KOPT-K1 (cell line): ENCODE results near the gene ZDHHC14.

Experiments
- H3K27ac ChIP-seq: fragments of 200-600 bp; sonication (generic); 2 replicates; pipeline ENCODE4 v1.5.1; 2016; ENCODE audit warnings: antibody characterized with exemption, mild to moderate bottlenecking, low read depth, low read length; ENCODE audit not compliant: poor library complexity, severe bottlenecking
- H3K36me3 ChIP-seq: fragments of 200-600 bp; sonication (generic); 2 replicates; pipeline ENCODE4 v1.5.1; 2017; ENCODE audit warnings: antibody characterized with exemption, mild to moderate bottlenecking, low read length, moderate library complexity; ENCODE audit not compliant: insufficient read depth
- H3K9me3 ChIP-seq: fragments of 200-600 bp; sonication (generic); 2 replicates; pipeline ENCODE4 v1.5.1; 2017; ENCODE audit warnings: antibody characterized with exemption, low read length, mild to moderate bottlenecking; ENCODE audit not compliant: insufficient read depth, poor library complexity, severe bottlenecking

Gene ZDHHC14

GRCh38 chr6:157631838-157632614, 251.0 kb downstream of the ZDHHC14 start:
- no peak overlapping the region for H3K27ac ChIP-seq

DNA sequence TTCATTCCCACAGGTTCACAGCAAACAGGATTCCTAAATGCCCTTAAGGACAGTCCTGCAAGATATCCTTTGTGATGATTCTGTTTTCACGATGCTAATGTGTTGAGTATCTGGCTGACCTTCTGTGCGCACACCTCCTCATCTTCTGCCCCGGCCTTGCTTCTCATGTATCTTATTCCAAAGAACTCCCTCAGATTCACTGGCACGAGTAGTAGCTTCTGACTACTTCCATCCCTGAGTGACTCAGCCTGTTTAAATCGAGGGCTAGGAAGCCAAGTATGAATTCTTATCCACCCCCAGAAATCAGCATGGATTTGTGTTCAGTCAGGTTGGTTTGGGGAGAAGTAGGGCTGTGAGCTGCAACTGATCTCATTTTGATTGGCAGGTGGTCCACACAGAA, 251.8 kb downstream of the ZDHHC14 start:
- H3K27ac ChIP-seq, result no peak overlapping the region
- no peaks in the 10 kb centered on the region for H3K9me3 ChIP-seq
- no peaks in the 10 kb centered on the region for H3K36me3 ChIP-seq

More at GRCh38 chr6:157631838-157632614, 251.0 kb downstream of the ZDHHC14 start:
- H3K9me3 ChIP-seq, result no peaks in the 10 kb centered on the region
- no peaks in the 10 kb centered on the region for H3K36me3 ChIP-seq

GRCh38 chr6:157634546-157634945, 253.6 kb downstream of the ZDHHC14 start:
- H3K36me3 ChIP-seq, result no peaks in the 10 kb centered on the region
- H3K9me3 ChIP-seq, result no peaks in the 10 kb centered on the region
- H3K27ac ChIP-seq, result no peak overlapping the region

DNA sequence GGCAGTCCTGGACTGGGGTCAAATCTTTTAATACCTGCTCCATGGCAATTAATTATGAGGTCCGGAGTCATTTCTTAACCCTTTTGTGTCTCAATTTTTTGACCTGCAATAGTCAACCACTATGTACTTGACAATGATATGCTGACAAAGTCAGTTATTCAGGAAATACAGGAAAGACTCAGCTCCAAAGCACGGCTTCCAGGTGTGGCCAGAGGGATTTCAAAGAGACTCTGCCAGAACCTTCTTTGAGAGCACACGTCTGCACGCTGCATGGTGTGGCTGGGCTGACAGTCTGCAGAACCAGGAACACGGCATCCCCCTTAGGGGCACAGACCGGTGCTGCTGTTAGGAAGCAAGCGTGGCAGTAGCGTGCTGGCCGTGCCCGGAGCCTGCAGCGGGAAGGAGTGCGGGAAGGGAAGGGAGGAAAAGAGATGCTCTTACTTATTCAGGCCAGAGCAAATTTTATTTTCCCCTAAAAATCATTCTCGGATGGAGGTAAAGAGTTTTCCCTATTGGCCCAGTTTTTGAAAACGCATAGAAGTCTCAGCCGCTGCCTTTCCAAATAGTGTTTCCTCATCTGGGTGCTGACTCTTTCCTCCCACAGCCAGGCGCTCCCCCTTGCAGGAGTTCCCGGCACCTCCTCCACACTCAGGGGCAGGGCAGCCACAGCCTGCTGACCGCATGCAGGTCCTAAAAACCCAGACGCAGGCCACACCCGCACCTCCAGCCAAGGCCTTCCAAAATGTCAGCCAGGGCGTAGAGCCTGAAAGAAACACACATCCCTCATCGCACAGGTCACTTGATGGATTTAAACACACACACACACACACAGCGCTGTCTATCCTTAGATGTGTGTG, 254.6 kb downstream of the ZDHHC14 start:
- Histone ChIP-seq H3K9me3 (no peaks in the 10 kb centered on the region), H3K27ac (no peak overlapping the region), H3K36me3 (no peaks in the 10 kb centered on the region)

- H3K36me3 ChIP-seq, result no peaks in the 10 kb centered on the region
- no peak overlapping the region for H3K27ac ChIP-seq
- H3K9me3 ChIP-seq, result no peaks in the 10 kb centered on the region
Measured at GRCh38 chr6:157637516-157637915, 256.5 kb downstream of the ZDHHC14 start.

- no peak overlapping the region for H3K27ac ChIP-seq
- no peaks in the 10 kb centered on the region for H3K9me3 ChIP-seq
- no peaks in the 10 kb centered on the region for H3K36me3 ChIP-seq
Measured at GRCh38 chr6:157637941-157638662, 257.1 kb downstream of the ZDHHC14 start.

DNA sequence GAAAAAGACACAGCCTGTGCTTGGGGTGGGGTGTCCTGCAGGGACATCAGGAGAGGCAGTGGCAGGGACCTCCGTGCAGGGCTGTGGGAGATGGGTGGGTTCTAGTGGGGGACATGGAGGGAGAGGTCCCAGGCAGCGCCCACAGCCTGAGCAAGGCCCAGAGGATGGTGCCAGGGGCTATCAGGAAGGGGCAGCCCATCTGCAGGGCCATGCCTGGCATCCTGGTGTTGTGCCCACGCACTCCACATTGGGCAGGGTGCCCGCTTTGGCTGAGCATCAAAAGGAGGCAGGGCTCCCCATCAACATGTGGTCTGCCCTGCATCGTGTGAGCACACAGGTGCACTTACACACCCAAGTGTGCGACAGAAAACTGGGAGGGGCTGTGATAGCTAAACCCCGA, 257.8 kb downstream of the ZDHHC14 start:
- Histone ChIP-seq H3K9me3 (no peaks in the 10 kb centered on the region), H3K36me3 (no peaks in the 10 kb centered on the region), H3K27ac (no peak overlapping the region)

DNA sequence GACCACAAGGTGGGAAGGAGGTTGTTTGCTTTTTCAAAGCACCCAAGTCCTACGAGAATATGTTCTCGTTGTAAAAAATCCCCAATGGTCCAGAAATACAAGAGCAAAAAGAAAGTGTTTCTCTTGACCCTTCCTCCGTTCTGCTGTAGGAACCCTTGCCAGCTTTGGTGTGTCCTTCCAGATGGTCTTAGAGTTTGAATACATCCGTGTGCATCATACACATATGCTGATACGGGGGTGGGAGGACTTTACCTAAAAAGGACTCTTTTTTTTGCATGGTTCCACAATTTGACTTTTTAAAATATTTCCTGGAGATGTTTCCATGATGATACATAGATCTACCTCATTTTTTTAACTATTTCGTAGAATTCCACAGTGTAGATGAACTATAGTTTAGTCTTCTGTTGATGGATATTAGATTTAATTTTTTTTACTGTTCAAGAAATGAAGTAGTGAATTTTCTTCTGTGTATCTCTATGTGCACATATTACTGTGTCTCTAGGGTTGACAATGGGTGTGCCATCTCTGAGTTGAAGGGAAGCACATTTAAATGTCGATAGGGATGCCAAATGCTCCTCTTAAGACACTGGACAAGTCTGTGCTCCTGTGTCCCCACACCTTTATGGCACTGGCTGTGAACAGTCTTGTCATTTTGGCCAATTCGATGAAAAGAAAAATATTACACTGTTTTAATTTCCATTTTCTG, 259.9 kb downstream of the ZDHHC14 start:
- H3K36me3 ChIP-seq, result no peaks in the 10 kb centered on the region
- H3K9me3 ChIP-seq, result no peaks in the 10 kb centered on the region
- H3K27ac ChIP-seq, result no peak overlapping the region

- Histone ChIP-seq H3K36me3 (no peaks in the 10 kb centered on the region), H3K27ac (no peak overlapping the region), H3K9me3 (no peaks in the 10 kb centered on the region)
Measured at GRCh38 chr6:157641837-157642236, 260.8 kb downstream of the ZDHHC14 start.

DNA sequence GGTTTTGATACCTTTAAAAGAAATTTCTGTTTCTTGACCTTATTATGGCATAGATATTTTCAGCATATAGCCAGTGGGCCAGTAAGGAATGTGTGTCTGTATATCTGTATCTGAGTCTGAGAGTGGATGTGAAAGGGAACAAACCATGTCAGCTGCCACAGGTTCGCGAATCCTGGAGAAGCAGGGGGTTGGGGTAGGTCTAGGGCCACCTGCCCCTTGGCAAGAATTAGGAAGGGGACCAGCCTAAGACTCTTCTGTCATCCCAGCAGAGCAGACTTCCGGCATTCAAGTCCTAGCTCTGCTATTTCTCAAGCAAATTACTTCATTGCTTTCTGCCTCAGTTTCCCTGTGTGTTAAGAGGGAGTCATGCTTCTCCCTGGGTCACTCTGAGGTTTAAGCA, 261.7 kb downstream of the ZDHHC14 start:
- Histone ChIP-seq H3K27ac (no peak overlapping the region), H3K9me3 (no peaks in the 10 kb centered on the region), H3K36me3 (no peaks in the 10 kb centered on the region)

- no peaks in the 10 kb centered on the region for H3K9me3 ChIP-seq
- no peak overlapping the region for H3K27ac ChIP-seq
- no peaks in the 10 kb centered on the region for H3K36me3 ChIP-seq
Measured at GRCh38 chr6:157644043-157644810, 263.2 kb downstream of the ZDHHC14 start.

- H3K36me3 ChIP-seq, result no peaks in the 10 kb centered on the region
- H3K27ac ChIP-seq, result no peak overlapping the region
- no peaks in the 10 kb centered on the region for H3K9me3 ChIP-seq
Measured at GRCh38 chr6:157645201-157645795, 264.3 kb downstream of the ZDHHC14 start.

DNA sequence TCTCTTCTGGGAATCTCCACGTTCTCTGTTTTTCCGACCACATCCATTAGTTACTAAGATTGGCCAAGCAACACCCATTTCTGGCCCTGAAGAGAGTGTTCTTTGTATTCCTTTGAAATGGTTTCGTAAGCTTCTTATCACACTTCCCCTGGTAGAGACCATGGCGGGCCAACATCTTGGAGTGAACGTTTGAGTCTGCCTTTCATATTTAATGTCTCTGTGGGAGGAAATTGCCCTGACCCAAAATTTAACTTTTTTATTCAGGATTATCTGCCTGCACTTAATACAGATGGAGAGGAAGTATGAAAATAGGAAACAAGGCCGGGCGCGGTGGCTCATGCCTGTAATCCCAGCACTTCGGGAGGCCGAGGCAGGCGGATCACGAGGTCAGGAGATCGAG, 265.0 kb downstream of the ZDHHC14 start:
- no peak overlapping the region for H3K27ac ChIP-seq
- H3K36me3 ChIP-seq, result no peaks in the 10 kb centered on the region
- no peaks in the 10 kb centered on the region for H3K9me3 ChIP-seq
